Thoracic aorta (tissue), 2 donors: ENCODE measurements around the gene SHOC1. TPM values are rescaled to one million over a fixed set of nuclear protein-coding genes. Genes with fewer than 3 reads are reported as not detected.
"Not testable (repeated sequence)": the region's sequence is repeated elsewhere in the genome, so short reads cannot be mapped to it uniquely, and the experiment has no call there.

ENCODE experiments used
- ATAC-seq: fragments of 150-250 bp; one replicate; pipeline ENCODE4 v1.8.0; 2017; ENCODE audit warnings: low read depth; ENCODE audit not compliant: insufficient number of reproducible peaks, low FRiP score
- DNase-seq: peaks from one replicate; pipeline ENCODE4 v3.0.0-alpha.2; 2020; ENCODE audit warnings: low spot score
- H3K27ac ChIP-seq, 2 donors: fragments of 200-600 bp; sonication (generic); 1 replicate in 1 of 2; 2 replicates in 1 of 2; pipeline ENCODE4 v1.5.1; 2016; ENCODE audit warnings: mild to moderate bottlenecking in 2 of 2, moderate library complexity in 2 of 2
- H3K27me3 ChIP-seq: fragments of 200-600 bp; sonication (generic); replicated peaks from 2 replicates; pipeline ENCODE4 v1.6.0; 2016; ENCODE audit warnings: mild to moderate bottlenecking; ENCODE audit not compliant: insufficient read depth
- H3K36me3 ChIP-seq: fragments of 200-600 bp; sonication (generic); one replicate; pipeline ENCODE4 v1.5.1; 2016
- H3K4me1 ChIP-seq, 2 donors: fragments of 200-600 bp; sonication (generic); 1 replicate in 1 of 2; 2 replicates in 1 of 2; pipeline versions ENCODE4 v1.5.1 to v1.6.0; 2016; ENCODE audit warnings: low read depth in 2 of 2, mild to moderate bottlenecking in 1 of 2; ENCODE audit not compliant: control insufficient read depth in 1 of 2
- H3K4me3 ChIP-seq: fragments of 200-600 bp; sonication (generic); 2 replicates; pipeline ENCODE4 v1.5.1; 2016; ENCODE audit warnings: mild to moderate bottlenecking
- H3K9me3 ChIP-seq: fragments of 200-600 bp; sonication (generic); 2 replicates; pipeline ENCODE4 v1.5.1; 2016
- CTCF ChIP-seq: fragments of 200-600 bp; sonication (generic); IDR thresholded peaks from one replicate; pipeline ENCODE4 v1.5.1; 2019; ENCODE audit warnings: antibody characterized with exemption
- total RNA-seq, 2 donors: library from RNA; depleted of rRNA; stranded (reverse); fragments of >200 nt; gene quantifications; one replicate each; pipeline versions ENCODE4 v1.1.0 to v1.2.3, GENCODE V29; 2016

SHOC1 gene
- total RNA-seq, 2 donors from 2014 or later: not detected

GRCh38 chr9:111815285-111816070 is 20.7 kb upstream of the SHOC1 start:
- H3K4me1 ChIP-seq: no peaks in the 10 kb centered on the region
- no peaks in the 10 kb centered on the region for H3K36me3 ChIP-seq
- no peaks in the 10 kb centered on the region for H3K9me3 ChIP-seq
- ATAC-seq (no peak), DNase-seq (no peak)
- H3K27me3 ChIP-seq: no peaks in the 10 kb centered on the region
- TF ChIP-seq CTCF: no peak
- no peak overlapping the region for H3K4me3 ChIP-seq
- no peak overlapping the region for H3K27ac ChIP-seq

- no peak for ATAC-seq
- no peaks in the 10 kb centered on the region for H3K27me3 ChIP-seq
- H3K9me3 ChIP-seq: no peaks in the 10 kb centered on the region
- H3K4me3 ChIP-seq: no peak overlapping the region
- H3K27ac ChIP-seq: no peak overlapping the region
- DNase-seq: no peak
- no peaks in the 10 kb centered on the region for H3K4me1 ChIP-seq
- no peaks in the 10 kb centered on the region for H3K36me3 ChIP-seq
- TF ChIP-seq CTCF: no peak
Measured at GRCh38 chr9:111812337-111812736, 17.6 kb upstream of the SHOC1 start.

GRCh38 chr9:111810908-111811307 is 16.2 kb upstream of the SHOC1 start:
- H3K4me3 ChIP-seq: no peak overlapping the region
- no peak for DNase-seq
- no peaks in the 10 kb centered on the region for H3K4me1 ChIP-seq
- no peak for ATAC-seq
- H3K27ac ChIP-seq: no peak overlapping the region
- no peaks in the 10 kb centered on the region for H3K27me3 ChIP-seq
- no peaks in the 10 kb centered on the region for H3K9me3 ChIP-seq
- TF ChIP-seq CTCF: no peak
- no peaks in the 10 kb centered on the region for H3K36me3 ChIP-seq

GRCh38 chr9:111810415-111810814 is 15.7 kb upstream of the SHOC1 start:
- not testable (repeated sequence) for H3K27ac ChIP-seq, ATAC-seq, H3K9me3 ChIP-seq, H3K4me1 ChIP-seq, H3K27me3 ChIP-seq, H3K36me3 ChIP-seq, H3K4me3 ChIP-seq, DNase-seq

GRCh38 chr9:111807197-111807596 is 12.5 kb upstream of the SHOC1 start:
- no peaks in the 10 kb centered on the region for H3K9me3 ChIP-seq
- H3K27me3 ChIP-seq: no peaks in the 10 kb centered on the region
- TF ChIP-seq CTCF: no peak
- no peaks in the 10 kb centered on the region for H3K4me1 ChIP-seq
- no peaks in the 10 kb centered on the region for H3K36me3 ChIP-seq
- DNase-seq: no peak
- H3K27ac ChIP-seq: no peak overlapping the region
- no peak for ATAC-seq
- H3K4me3 ChIP-seq: no peak overlapping the region

- Histone ChIP-seq H3K27me3 (no peaks in the 10 kb centered on the region), H3K36me3 (no peaks in the 10 kb centered on the region), H3K27ac (no peak overlapping the region), H3K4me1 (no peaks in the 10 kb centered on the region), H3K9me3 (no peaks in the 10 kb centered on the region), H3K4me3 (no peak overlapping the region)
- TF ChIP-seq CTCF: no peak
- ATAC-seq (no peak), DNase-seq (no peak)
Measured at GRCh38 chr9:111806259-111806658, 11.5 kb upstream of the SHOC1 start.
